ENCODE measurements around the gene PLXNA4. TPM values are rescaled to one million over a fixed set of nuclear protein-coding genes. Genes with fewer than 3 reads are reported as not detected.

Gene PLXNA4
- total RNA-seq, 2 experiments from 2014 or later: 0.18 to 0.70 TPM

- ATAC-seq (no peak), DNase-seq (no peak)
- Mint-ChIP-seq H3K36me3 (ENCODE audit: low read depth) (no peaks in the 10 kb centered on the region), H3K4me3 (no peak overlapping the region), H3K9me3 (no peaks in the 10 kb centered on the region), H3K27me3 (peaks cover 15% of the 10 kb centered on the region), H3K4me1 (ENCODE audit: low read depth) (peaks cover 4% of the 10 kb centered on the region), H3K27ac (no peak overlapping the region)
- ChIA-PET CTCF (no interaction called here), POLR2A (no interaction called here)
- TF ChIP-seq CTCF (IDR thresholded peaks at IDR 0.05): no peak
- intact Hi-C loops (cut with micrococcal nuclease): no loop called here
Measured at GRCh38 chr7:132561763-132562162, 14.5 kb downstream of the PLXNA4 start.

- no peak for TF ChIP-seq CTCF (IDR thresholded peaks at IDR 0.05)
- Mint-ChIP-seq H3K4me3 (no peak overlapping the region), H3K27me3 (peaks cover 12% of the 10 kb centered on the region), H3K4me1 (ENCODE audit: low read depth) (peaks cover 4% of the 10 kb centered on the region), H3K36me3 (ENCODE audit: low read depth) (no peaks in the 10 kb centered on the region), H3K9me3 (no peaks in the 10 kb centered on the region), H3K27ac (no peak overlapping the region)
- intact Hi-C loops (cut with micrococcal nuclease): no loop called here
- ATAC-seq (peak; percentile 45), DNase-seq (peak; percentile 32)
- ChIA-PET CTCF (no interaction called here), POLR2A (no interaction called here)
Measured at GRCh38 chr7:132560825-132561529, 15.3 kb downstream of the PLXNA4 start.

- CTCF ChIA-PET: interaction anchor here (1.3 kb wide), 1 partner anchor 242 kb away, joined by 4 read pairs; no protein-coding TSS in a partner anchor
Measured at GRCh38 chr7:132560105-132560504, 16.2 kb downstream of the PLXNA4 start.

GRCh38 chr7:132558815-132559214, 17.5 kb downstream of the PLXNA4 start:
- ChIA-PET CTCF (interaction anchor here (1.2 to 3.0 kb wide), 3 partner anchors 18 to 240 kb away, joined by 3 to 12 read pairs (median 4); no protein-coding TSS in a partner anchor), POLR2A (interaction anchor here (1.0 kb wide), 1 partner anchor 21 kb away, joined by 3 read pairs; no protein-coding TSS in a partner anchor)
- DNase-seq: no peak
- no peak overlapping the region for H3K27ac Mint-ChIP-seq
- ATAC-seq: no peak
- no peak overlapping the region for H3K4me3 Mint-ChIP-seq
- TF ChIP-seq CTCF (IDR thresholded peaks at IDR 0.05): no peak
- peaks cover 2% of the 10 kb centered on the region for H3K9me3 Mint-ChIP-seq
- H3K27me3 Mint-ChIP-seq: no peaks in the 10 kb centered on the region
- H3K36me3 Mint-ChIP-seq (ENCODE audit: low read depth): no peaks in the 10 kb centered on the region
- peaks cover 4% of the 10 kb centered on the region for H3K4me1 Mint-ChIP-seq (ENCODE audit: low read depth)
- intact Hi-C loops (cut with micrococcal nuclease): no loop called here

More at GRCh38 chr7:132560105-132560504, 16.2 kb downstream of the PLXNA4 start:
- POLR2A ChIA-PET: no interaction called here
- Mint-ChIP-seq H3K27me3 (peaks cover 8% of the 10 kb centered on the region), H3K36me3 (ENCODE audit: low read depth) (no peaks in the 10 kb centered on the region), H3K4me3 (no peak overlapping the region), H3K9me3 (no peaks in the 10 kb centered on the region), H3K4me1 (ENCODE audit: low read depth) (peaks cover 4% of the 10 kb centered on the region), H3K27ac (no peak overlapping the region)
- no peak for DNase-seq
- no peak for ATAC-seq
- TF ChIP-seq CTCF (IDR thresholded peaks at IDR 0.05): no peak
- intact Hi-C loops (cut with micrococcal nuclease): no loop called here

- Mint-ChIP-seq H3K4me3 (no peak overlapping the region), H3K27ac (no peak overlapping the region), H3K9me3 (peaks cover 5% of the 10 kb centered on the region), H3K36me3 (ENCODE audit: low read depth) (no peaks in the 10 kb centered on the region), H3K4me1 (ENCODE audit: low read depth) (peaks cover 4% of the 10 kb centered on the region), H3K27me3 (no peaks in the 10 kb centered on the region)
- intact Hi-C loops (cut with micrococcal nuclease): no loop called here
- ATAC-seq (no peak), DNase-seq (no peak)
- CTCF ChIA-PET: interaction anchor here (1.0 to 3.0 kb wide), 5 partner anchors 20 to 239 kb away, joined by 3 to 12 read pairs (median 4); no protein-coding TSS in a partner anchor
- POLR2A ChIA-PET: interaction anchor here (0.6 to 1.0 kb wide), 2 partner anchors 20 to 122 kb away, joined by 4 read pairs; no protein-coding TSS in a partner anchor
- no peak for TF ChIP-seq CTCF (IDR thresholded peaks at IDR 0.05)
Measured at GRCh38 chr7:132557489-132558044, 18.7 kb downstream of the PLXNA4 start.

Data from activated CD8-positive, alpha-beta T cell treated with anti-CD3 and anti-CD28 coated beads for 36 hours (primary cell).